Fibroblast of skin of left biceps (primary cell): ENCODE data around the gene SPOP.
"Not testable (repeated sequence)": the region's sequence is repeated elsewhere in the genome, so short reads cannot be mapped to it uniquely, and the experiment has no call there.

Source experiments
- DNase-seq, 2 experiments: peaks; one replicate each; pipeline ENCODE4 v3.0.0-alpha.2; 2013; ENCODE audit warnings: low read depth in 2 of 2

SPOP gene

GRCh38 chr17:49572226-49572625 lies 105.7 kb downstream of the SPOP start:
- no peak for DNase-seq

GRCh38 chr17:49571764-49572163 lies 106.1 kb downstream of the SPOP start:
- DNase-seq = no peak

- DNase-seq = no peak
Observed at GRCh38 chr17:49571283-49571682, 106.6 kb downstream of the SPOP start.

- DNase-seq = no peak
Observed at GRCh38 chr17:49570540-49571242, 107.2 kb downstream of the SPOP start.

- not testable (repeated sequence) for DNase-seq
Observed at GRCh38 chr17:49568695-49569047, 109.2 kb downstream of the SPOP start.

- peak; percentile 17 to 19 for DNase-seq
Observed at GRCh38 chr17:49567871-49568694, 109.8 kb downstream of the SPOP start.

- DNase-seq = no peak
Observed at GRCh38 chr17:49567104-49567521, 110.8 kb downstream of the SPOP start.

- DNase-seq = no peak
Observed at GRCh38 chr17:49566668-49567071, 111.2 kb downstream of the SPOP start.

GRCh38 chr17:49565948-49566491 lies 111.9 kb downstream of the SPOP start:
- DNase-seq = no peak

- DNase-seq = no peak
Observed at GRCh38 chr17:49564638-49565037, 113.3 kb downstream of the SPOP start.

GRCh38 chr17:49557312-49558024 lies 120.4 kb downstream of the SPOP start:
- DNase-seq = no peak

- DNase-seq = peak; percentile 26 to 28
Observed at GRCh38 chr17:49556223-49556943, 121.5 kb downstream of the SPOP start.

GRCh38 chr17:49555495-49556222 lies 122.2 kb downstream of the SPOP start:
- DNase-seq = no peak

GRCh38 chr17:49554694-49555494 lies 123.0 kb downstream of the SPOP start:
- DNase-seq = no peak

- DNase-seq = no peak
Observed at GRCh38 chr17:49553676-49554335, 124.1 kb downstream of the SPOP start.

- no peak for DNase-seq
Observed at GRCh38 chr17:49552070-49552751, 125.7 kb downstream of the SPOP start.

GRCh38 chr17:49551221-49552069 lies 126.5 kb downstream of the SPOP start:
- no peak for DNase-seq

GRCh38 chr17:49550764-49551163 lies 127.1 kb downstream of the SPOP start:
- DNase-seq = not testable (repeated sequence)
